ENCODE measurements around the gene MAP2K4.
"Not testable (repeated sequence)": the region's sequence is repeated elsewhere in the genome, so short reads cannot be mapped to it uniquely, and the experiment has no call there.

MAP2K4 gene

DNA sequence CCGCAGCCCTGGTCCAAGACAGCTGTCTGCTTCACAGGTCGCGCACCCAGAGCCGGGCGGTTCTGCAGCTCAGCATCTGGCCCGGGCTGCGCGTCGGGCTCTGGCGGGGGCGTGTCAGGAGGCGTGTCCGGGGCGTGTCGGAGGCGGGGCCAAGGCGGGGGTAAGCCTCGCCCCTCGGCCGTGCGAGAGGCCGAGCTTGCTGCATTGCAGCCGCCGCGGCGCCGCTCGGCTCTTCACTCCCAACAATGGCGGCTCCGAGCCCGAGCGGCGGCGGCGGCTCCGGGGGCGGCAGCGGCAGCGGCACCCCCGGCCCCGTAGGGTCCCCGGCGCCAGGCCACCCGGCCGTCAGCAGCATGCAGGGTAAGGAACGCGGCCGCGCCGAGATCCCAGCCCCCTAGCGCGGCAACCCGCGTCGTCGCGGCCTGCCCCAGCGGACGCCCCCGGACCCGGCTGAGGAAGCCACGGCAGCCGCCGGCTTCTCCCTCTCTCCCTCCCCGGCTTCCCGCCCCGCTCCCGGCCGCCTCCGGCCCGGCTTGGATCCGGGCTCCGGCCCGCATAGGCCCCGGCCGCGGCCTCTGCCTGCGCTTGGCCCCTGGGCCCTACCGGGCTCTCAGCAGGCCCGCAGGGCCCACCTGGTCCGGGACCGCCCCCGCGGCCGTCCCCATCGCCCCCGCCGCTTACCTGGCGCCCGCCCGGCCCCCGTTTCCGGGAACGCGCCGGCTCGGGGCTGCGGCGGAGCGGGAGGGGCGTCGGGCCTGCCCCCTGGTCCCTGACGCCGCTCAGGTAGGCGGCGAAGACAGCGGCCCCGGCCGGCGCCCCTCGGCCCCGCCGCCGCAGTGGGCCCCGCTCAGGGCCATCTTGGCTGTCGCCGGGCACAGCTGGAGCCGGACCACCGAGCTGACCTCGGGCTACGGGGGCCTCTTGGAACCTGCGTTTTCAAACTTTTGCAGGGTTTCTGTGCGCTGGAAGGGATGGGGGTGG, at the start of gene MAP2K4:
Gene MAP2K4 (plus strand): TSS at position 236 of the 981 bp plus-strand sequence. CDS start 10 bp downstream, at position 246.
- peak; percentile 83 to 96 for DNase-seq

GRCh38 chr17:11972741-11973140, 47.9 kb upstream of the MAP2K4 start:
- DNase-seq, result not testable (repeated sequence)

- no peak for DNase-seq
These were observed 40.9 kb upstream of the MAP2K4 start for GRCh38 chr17:11979795-11980194.

DNA sequence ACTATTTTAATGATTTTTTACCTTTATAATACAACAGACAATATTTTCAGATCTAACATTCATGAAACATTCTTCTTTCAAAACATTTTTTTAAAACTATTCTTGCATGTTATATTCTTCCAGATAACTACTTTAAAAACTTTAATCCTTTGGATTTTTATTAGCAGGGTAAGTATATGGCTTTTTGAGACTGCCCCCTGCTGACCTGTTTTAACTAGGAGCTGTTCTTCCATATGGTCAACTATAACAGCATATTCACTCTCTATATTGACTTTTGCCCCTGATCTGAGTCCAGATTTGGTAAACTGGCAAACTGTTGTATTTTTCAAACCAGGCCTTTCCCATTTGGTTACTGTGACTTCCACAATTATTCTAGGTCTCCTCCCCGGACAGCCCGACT, 39.9 kb upstream of the MAP2K4 start:
- DNase-seq, result no peak

- no peak for DNase-seq
These were observed 38.8 kb upstream of the MAP2K4 start for GRCh38 chr17:11981862-11982261.

DNA sequence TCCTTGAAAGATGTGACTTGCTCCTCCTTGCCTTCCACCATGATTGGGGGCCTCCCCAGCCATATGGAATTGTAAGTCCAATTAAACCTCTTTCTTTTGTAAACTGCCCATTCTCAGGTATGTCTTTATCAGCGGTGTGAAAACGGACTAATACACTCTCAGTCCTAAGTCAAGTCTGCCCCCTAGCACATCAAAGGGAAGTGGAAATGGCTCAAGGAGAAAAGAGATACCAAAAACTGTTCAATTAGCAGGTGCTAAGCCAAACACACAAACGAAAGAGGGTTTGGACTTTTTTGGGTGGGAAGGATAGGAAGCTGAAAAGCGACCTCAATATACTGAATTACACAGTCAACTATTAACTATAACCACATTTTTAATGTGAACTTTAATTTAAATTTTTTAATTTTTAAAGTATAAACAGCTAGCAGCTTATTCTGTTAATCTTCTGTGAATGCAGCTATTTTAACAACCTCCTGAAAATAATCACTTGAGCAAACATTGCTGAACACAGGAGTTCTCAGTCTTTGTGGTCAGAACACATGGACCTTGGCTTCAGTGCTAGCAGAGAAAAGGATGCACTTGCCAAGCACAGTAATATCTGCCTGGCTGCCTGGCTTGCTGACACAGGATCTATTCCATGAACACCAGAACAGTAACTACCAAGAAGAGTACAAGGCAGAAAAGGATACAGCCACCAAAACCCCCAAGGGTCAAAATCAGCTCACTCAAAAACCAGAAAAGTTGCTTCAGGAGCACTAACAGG, 34.3 kb upstream of the MAP2K4 start:
- no peak for DNase-seq

GRCh38 chr17:11986942-11987329, 33.7 kb upstream of the MAP2K4 start:
- peak in 1 of 2 donors; percentile 28 for DNase-seq

DNA sequence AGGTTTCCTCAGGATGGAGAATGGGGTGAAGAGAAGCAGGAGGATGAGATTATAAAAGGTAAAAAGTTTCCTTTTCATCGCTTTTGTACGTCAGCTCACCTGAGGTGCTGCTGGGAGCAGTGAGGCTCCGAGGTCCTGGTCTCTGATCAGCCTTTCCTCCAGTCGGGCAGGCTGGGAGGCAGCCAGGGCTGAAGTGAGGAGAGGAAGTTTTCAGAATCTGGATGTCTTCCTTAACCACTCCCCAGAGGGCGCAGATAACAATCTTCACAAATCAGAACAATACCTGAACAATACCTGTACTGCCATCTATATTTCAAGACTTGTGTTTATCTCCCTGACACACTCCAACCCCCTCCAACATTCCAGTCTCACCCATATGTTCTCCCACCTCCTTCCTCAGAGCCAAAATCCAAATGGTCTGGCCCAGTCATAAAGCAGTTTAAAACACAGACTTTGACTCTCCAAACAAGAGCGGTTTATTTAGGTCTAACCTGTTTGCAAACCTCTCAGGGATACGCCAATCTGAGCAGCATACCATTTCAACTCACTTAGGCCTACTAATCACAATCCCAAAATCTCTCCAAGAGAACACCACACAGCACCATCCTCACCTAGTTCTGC, 30.2 kb upstream of the MAP2K4 start:
- DNase-seq, result no peak

DNA sequence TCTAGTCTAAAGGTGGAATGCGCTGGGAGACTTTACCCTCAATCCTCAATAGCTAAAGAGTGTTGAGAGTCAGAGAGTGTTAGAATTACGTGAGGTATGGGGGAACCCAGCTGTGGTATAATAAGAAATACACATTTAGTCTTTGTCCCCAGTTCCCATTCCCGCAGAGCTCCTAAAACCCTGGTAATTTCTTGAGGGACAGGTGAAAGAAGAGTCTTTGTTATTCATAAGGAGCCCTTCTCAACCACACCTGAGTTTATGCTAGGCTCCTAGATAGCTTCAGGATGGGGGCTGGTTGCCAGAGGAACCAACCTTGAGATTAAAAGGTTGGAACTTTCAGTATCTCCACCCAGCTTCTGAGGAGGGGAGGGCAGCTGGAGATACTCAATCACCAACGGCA, 29.2 kb upstream of the MAP2K4 start:
- DNase-seq, result no peak

DNA sequence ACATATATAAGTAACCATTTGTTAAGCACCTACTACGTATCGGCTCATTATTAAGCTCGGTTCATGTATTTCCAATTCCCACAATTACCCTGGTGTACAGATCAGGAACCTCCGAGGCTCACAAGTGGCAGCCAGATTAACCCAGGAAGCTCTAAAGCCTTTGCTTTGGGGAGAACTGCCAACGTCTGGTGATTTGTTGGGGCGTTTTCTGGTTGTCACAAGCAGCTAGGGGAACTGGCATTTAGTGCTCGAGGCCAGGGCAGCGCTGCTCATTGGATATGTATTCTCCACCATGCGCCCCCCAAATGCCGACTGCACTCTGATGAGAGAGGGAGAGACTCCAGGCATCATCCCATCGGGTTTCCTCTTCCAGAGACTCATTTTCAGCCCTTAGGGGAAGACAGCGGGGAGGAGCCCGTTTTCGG, 23.9 kb upstream of the MAP2K4 start:
- peak; percentile 70 to 74 for DNase-seq

- DNase-seq, result peak; percentile 96 to 97
These were observed 23.3 kb upstream of the MAP2K4 start, which contains the start of gene ZNF18 for GRCh38 chr17:11997147-11997971. TSS of gene ZNF18 (minus strand) at chr17:11997475. CDS start at chr17:11992829, 4,646 bp downstream.

- no peak for DNase-seq
These were observed 22.8 kb upstream of the MAP2K4 start for GRCh38 chr17:11997972-11998233.

DNA sequence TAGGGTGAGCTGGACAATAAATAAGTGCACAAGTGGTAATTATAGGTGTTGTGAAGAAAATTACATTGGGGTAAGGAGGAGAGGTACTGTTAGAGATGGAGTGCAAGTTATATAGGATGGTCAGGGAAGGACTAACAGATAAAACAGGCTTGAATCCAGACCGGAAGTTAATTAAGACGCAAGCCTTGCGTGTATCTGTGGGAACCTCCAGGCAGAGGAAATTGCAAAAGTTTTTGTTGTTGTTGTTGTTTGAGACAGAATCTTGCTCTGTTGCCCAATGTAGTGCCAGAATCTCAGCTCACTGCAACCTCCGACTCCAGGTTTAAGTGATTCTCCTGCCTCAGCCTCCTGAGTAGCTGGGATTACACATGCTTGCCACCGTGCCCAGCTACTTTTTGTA, 21.0 kb upstream of the MAP2K4 start:
- DNase-seq, result peak; percentile 55 to 61

DNA sequence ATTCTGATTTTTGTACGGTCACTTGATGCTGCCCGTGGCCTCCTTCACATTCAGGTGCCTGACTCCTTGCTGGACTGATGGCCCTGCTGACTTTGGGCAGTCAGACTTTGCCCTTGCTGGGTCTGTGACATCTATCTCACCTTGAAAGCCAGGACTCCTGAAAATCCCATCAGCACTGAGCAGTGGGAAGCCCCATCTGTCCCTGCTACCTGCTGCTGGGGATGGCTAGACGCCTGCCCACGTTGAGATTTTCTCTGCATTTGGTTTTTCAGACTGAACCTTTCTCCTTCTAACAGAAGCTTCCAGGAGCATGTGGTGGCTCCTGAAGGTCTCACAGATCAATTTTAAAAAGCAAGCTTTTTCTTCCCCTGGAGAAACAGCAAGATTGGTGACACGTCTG, 13.2 kb upstream of the MAP2K4 start:
- DNase-seq, result no peak

DNA sequence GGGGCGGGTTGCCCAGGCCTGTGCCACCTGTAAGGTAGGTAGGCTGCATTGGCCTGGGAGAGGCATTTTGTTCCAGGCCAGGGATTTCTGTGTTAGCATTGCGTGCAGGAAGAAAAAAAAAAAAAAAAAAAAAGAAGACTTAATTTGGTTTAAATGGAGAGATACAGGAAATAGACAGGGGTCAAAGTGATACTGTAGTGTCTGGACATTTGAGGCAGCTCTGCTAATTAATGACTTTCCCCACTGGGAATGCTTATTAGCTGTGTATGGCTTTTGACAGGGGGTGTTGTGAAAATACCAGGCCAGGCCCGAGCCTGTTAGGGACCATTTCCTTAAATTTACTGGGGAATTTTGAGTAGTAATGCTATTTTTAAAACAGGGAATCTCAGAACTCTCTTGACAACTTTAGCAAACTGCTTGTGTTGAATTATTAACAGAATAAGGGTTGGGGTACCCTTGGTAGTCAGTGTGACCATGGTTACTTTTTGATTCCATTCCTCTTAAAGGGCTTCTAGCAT, 1.0 kb downstream of the MAP2K4 start:
- DNase-seq, result peak; percentile 33

GRCh38 chr17:12022310-12022709, 1.6 kb downstream of the MAP2K4 start:
- DNase-seq, result no peak

DNA sequence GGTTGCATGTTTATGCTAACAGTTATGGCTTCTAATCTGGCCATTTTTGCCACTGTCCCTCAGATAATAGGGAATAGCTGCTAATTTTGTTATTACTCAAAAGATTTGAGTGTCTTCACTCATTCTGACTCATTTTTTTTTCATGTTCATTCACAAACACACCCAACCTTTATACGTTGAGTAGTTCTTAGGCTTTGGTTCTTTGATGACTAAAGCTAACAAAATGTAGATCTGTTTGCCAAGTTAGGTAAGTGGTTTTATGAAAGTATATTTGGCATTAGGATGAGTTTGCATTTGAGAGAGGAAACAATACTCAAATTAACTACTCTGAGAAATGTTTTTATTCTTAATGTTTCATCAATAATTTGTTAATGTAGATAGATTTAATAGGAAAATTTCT, 3.6 kb downstream of the MAP2K4 start:
- DNase-seq, result no peak

GRCh38 chr17:12027658-12028057, 7.0 kb downstream of the MAP2K4 start:
- no peak for DNase-seq

- no peak for DNase-seq
These were observed 7.9 kb downstream of the MAP2K4 start for GRCh38 chr17:12028611-12029010.

GRCh38 chr17:12034538-12034937, 13.9 kb downstream of the MAP2K4 start:
- DNase-seq, result no peak

DNA sequence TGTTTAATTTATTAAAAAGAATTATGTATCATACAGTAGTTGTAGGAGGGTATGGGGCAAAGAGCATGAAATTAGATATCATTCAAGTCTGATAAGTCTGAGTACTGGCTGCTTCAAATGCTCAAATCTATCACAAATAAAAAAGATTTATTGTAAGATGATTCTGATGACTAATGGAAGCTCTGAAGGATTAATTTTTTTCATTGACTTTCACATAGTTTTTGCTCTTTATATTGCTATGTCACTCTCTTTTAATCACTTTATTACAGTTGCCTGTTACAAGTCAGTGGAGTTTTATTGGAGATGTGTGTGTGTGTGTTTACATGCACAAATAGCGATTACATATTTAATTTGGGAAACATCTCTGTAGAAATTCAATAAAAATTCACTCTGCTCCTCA, 15.0 kb downstream of the MAP2K4 start:
- DNase-seq, result no peak

DNA sequence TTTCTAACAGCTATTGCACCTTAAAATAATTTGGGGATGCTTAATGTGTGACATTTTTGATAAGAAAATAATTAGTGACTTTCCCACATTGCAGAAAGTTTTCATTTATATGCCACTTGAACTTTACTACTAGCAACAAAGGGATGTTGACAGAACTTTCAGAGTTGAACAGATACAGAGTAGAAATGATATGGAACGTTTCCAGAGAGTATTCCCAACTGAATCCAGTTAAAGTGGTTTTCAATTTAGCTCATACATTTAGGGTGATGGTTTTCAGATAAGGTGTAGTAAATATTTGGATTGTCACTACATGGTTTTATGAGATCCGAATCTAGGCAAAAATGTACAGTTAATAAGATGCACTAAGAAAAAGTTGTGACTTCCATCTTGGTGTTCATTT, 17.3 kb downstream of the MAP2K4 start:
- DNase-seq, result no peak

Measured in inflammatory macrophage treated with lipopolysaccharide for 1 hour (primary cell).